ENCODE data around the gene PRG3.
"Not testable (repeated sequence)": the region's sequence is repeated elsewhere in the genome, so short reads cannot be mapped to it uniquely, and the experiment has no call there.

Gene PRG3

GRCh38 chr11:57358991-57359390 lies 22.0 kb downstream of the PRG3 start:
- DNase-seq: no peak

- DNase-seq: no peak
Measured at GRCh38 chr11:57358543-57358961, 22.4 kb downstream of the PRG3 start.

- no peak for DNase-seq
Measured at GRCh38 chr11:57357856-57358255, 23.1 kb downstream of the PRG3 start.

- DNase-seq: no peak
Measured at GRCh38 chr11:57357310-57357709, 23.6 kb downstream of the PRG3 start.

- no peak for DNase-seq
Measured at GRCh38 chr11:57356268-57356667, 24.7 kb downstream of the PRG3 start.

GRCh38 chr11:57354699-57355098 lies 26.3 kb downstream of the PRG3 start:
- DNase-seq: no peak

- DNase-seq: no peak
Measured at GRCh38 chr11:57353852-57354251, 27.1 kb downstream of the PRG3 start.

- no peak for DNase-seq
Measured at GRCh38 chr11:57353446-57353845, 27.5 kb downstream of the PRG3 start.

- DNase-seq: no peak
Measured at GRCh38 chr11:57353036-57353435, 27.9 kb downstream of the PRG3 start.

GRCh38 chr11:57349491-57350274 lies 31.3 kb downstream of the PRG3 start:
- DNase-seq: no peak

GRCh38 chr11:57348636-57349313 lies 32.2 kb downstream of the PRG3 start:
- DNase-seq: no peak

GRCh38 chr11:57348052-57348451 lies 32.9 kb downstream of the PRG3 start:
- no peak for DNase-seq

GRCh38 chr11:57347336-57347735 lies 33.6 kb downstream of the PRG3 start:
- DNase-seq: no peak

- DNase-seq: no peak
Measured at GRCh38 chr11:57345555-57346211, 35.3 kb downstream of the PRG3 start.

- DNase-seq: no peak
Measured at GRCh38 chr11:57344826-57345225, 36.1 kb downstream of the PRG3 start.

GRCh38 chr11:57343825-57344224 lies 37.1 kb downstream of the PRG3 start:
- no peak for DNase-seq

- DNase-seq: no peak
Measured at GRCh38 chr11:57342702-57343101, 38.2 kb downstream of the PRG3 start.

- DNase-seq: no peak
Measured at GRCh38 chr11:57341250-57341808, 39.6 kb downstream of the PRG3 start.

GRCh38 chr11:57340039-57340615 lies 40.8 kb downstream of the PRG3 start:
- DNase-seq: no peak

GRCh38 chr11:57339328-57339727 lies 41.6 kb downstream of the PRG3 start:
- no peak for DNase-seq

- DNase-seq: no peak
Measured at GRCh38 chr11:57338142-57338541, 42.8 kb downstream of the PRG3 start, which contains the start of gene P2RX3. Gene P2RX3, plus strand, starts transcription at chr11:57338352. Its CDS starts 199 bp downstream, at chr11:57338551.

GRCh38 chr11:57336856-57337255 lies 44.1 kb downstream of the PRG3 start:
- not testable (repeated sequence) for DNase-seq

GRCh38 chr11:57336111-57336666 lies 44.8 kb downstream of the PRG3 start:
- DNase-seq: no peak

Data from cortex of kidney (tissue), 1 donor.